Neural crest cell (in vitro differentiated cells): ENCODE measurements around the gene TIAM1. TPM values are rescaled to one million over a fixed set of nuclear protein-coding genes. Genes with fewer than 3 reads are reported as not detected.

Source experiments
- DNase-seq: peaks from one replicate; pipeline ENCODE4 v3.0.0; 2021; ENCODE audit warnings: low read depth, mixed read lengths, low spot score
- H3K27ac Mint-ChIP-seq: one replicate; pipeline ENCODE4 v1.8.0; 2021; ENCODE audit warnings: mild to moderate bottlenecking, mixed read lengths; ENCODE audit not compliant: unreplicated experiment
- H3K27me3 Mint-ChIP-seq: 2 replicates; pipeline ENCODE4 v1.8.0; 2021; ENCODE audit warnings: low read depth, mild to moderate bottlenecking, mixed read lengths
- H3K36me3 Mint-ChIP-seq: 2 replicates; pipeline ENCODE4 v1.8.0; 2021; ENCODE audit warnings: low read depth, mild to moderate bottlenecking, mixed read lengths
- H3K4me1 Mint-ChIP-seq: 2 replicates; pipeline ENCODE4 v1.8.0; 2021; ENCODE audit warnings: mixed read lengths
- H3K4me3 Mint-ChIP-seq: one replicate; pipeline ENCODE4 v1.8.0; 2021; ENCODE audit warnings: mild to moderate bottlenecking, mixed read lengths
- H3K9me3 Mint-ChIP-seq: 2 replicates; pipeline ENCODE4 v1.8.0; 2021; ENCODE audit warnings: mixed read lengths
- CTCF ChIP-seq: fragments of 200-600 bp; sonication (generic); conservative IDR thresholded peaks from 2 replicates; pipeline ENCODE4 v1.5.0; 2021; ENCODE audit warnings: antibody characterized with exemption, mild to moderate bottlenecking
- total RNA-seq: library from RNA; stranded (reverse); gene quantifications from 2 replicates; pipeline ENCODE4 v1.2.1, GENCODE V29; 2021

The TIAM1 gene
- total RNA-seq, 1 donor from 2014 or later: 53.6 TPM

DNA sequence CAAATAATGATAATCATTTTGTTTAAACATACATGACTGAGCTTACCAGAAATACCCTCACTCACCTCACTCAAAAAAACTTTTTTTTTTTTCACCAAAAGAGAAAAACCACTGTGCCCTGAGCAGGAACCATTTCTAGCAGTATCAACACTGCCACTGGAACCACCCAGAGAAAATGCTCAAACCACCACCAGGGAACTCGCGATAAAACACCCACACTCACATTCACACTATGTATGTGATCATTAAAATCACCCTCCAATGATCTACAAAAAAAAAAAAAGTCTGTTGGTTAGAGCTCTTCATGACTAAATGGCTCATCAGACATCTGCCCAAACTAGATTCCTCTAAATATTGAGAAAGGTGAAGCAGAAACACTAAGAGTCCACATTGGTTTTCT is 11.5 kb downstream of the TIAM1 start:
- Mint-ChIP-seq H3K9me3 (no peaks in the 10 kb centered on the region), H3K4me3 (no peak overlapping the region), H3K36me3 (peaks cover 34% of the 10 kb centered on the region), H3K4me1 (no peaks in the 10 kb centered on the region), H3K27ac (no peak overlapping the region), H3K27me3 (no peaks in the 10 kb centered on the region)
- no peak for TF ChIP-seq CTCF
- DNase-seq: no peak

DNA sequence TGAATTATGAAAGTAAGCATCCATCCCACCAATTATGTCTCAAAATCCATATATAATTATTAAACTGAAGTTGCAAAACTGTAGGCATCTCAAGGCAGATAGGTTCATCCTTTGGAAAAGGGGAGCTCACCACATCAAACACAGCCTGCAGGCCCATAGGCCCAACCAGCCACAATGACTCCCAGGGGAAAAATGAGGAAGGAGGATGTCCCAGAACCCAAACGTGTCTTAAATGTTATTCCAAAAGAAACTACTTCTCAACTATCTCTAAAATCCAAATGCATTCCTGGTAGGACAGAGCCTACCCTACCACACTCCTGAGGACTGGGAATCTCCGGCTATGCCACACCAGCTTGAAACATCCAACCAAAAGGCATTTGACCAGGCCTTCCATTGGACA is 12.8 kb downstream of the TIAM1 start:
- no peak overlapping the region for H3K27ac Mint-ChIP-seq
- TF ChIP-seq CTCF: no peak
- no peaks in the 10 kb centered on the region for H3K9me3 Mint-ChIP-seq
- no peak overlapping the region for H3K4me3 Mint-ChIP-seq
- DNase-seq: no peak
- peaks cover 34% of the 10 kb centered on the region for H3K36me3 Mint-ChIP-seq
- peaks cover 4% of the 10 kb centered on the region for H3K4me1 Mint-ChIP-seq
- no peaks in the 10 kb centered on the region for H3K27me3 Mint-ChIP-seq

- H3K4me3 Mint-ChIP-seq: no peak overlapping the region
- no peak for DNase-seq
- H3K27me3 Mint-ChIP-seq: no peaks in the 10 kb centered on the region
- H3K9me3 Mint-ChIP-seq: no peaks in the 10 kb centered on the region
- H3K36me3 Mint-ChIP-seq: peaks cover 34% of the 10 kb centered on the region
- H3K27ac Mint-ChIP-seq: no peak overlapping the region
- TF ChIP-seq CTCF: no peak
- H3K4me1 Mint-ChIP-seq: peaks cover 4% of the 10 kb centered on the region
These were observed 13.9 kb downstream of the TIAM1 start for GRCh38 chr21:31330144-31330483.

- TF ChIP-seq CTCF: no peak
- Mint-ChIP-seq H3K4me3 (no peak overlapping the region), H3K4me1 (peaks cover 4% of the 10 kb centered on the region), H3K27me3 (no peaks in the 10 kb centered on the region), H3K27ac (no peak overlapping the region), H3K36me3 (peaks cover 34% of the 10 kb centered on the region), H3K9me3 (no peaks in the 10 kb centered on the region)
- no peak for DNase-seq
These were observed 14.5 kb downstream of the TIAM1 start for GRCh38 chr21:31329456-31330143.

DNA sequence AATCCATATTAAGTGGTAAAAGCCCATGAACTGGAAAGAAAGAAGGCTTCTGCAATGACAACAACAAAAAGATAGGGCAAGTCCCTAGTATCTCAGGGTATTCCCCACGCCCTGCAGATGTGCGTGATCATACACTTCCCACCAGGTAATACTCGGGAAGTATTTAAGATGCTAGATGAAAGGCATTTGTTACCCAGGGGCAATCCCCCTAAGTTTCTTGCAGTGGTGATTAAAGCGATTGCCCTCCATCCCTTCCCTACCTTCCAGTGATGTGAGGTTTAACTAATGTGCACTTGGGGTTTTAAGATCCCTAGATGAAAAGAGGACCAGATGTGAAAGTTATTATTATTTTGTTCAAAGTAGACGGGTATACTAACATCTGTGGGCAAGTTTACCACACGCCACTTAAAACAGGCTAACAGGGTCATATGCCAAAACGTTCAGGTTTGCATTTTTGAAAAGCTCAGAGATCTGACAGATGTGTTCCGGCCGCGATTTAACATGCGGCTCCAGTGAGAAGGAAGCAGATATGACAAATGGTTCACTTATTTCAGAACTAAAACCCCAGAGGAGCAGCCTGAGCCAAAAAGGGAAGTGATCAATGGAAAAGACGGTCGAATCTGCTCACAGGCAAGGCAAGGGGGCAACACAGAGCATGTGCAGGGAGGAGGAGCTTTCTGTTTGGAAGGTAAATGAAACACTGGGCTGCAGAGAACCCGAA is 17.4 kb downstream of the TIAM1 start:
- no peaks in the 10 kb centered on the region for H3K9me3 Mint-ChIP-seq
- H3K4me1 Mint-ChIP-seq: peaks cover 4% of the 10 kb centered on the region
- TF ChIP-seq CTCF: no peak
- H3K36me3 Mint-ChIP-seq: peaks cover 27% of the 10 kb centered on the region
- no peaks in the 10 kb centered on the region for H3K27me3 Mint-ChIP-seq
- DNase-seq: no peak
- H3K27ac Mint-ChIP-seq: no peak overlapping the region
- no peak overlapping the region for H3K4me3 Mint-ChIP-seq
